HepG2 (cell line): ENCODE data around the gene AKAP6. TPM values are rescaled to one million over a fixed set of nuclear protein-coding genes. Genes with fewer than 3 reads are reported as not detected.

Experiments used
- ATAC-seq: fragments of 200-7000 bp; cut with Tn5 transposase; 3 replicates; pipeline ENCODE4 v1.9.1; 2020; ENCODE audit warnings: mild to moderate bottlenecking, moderate library complexity
- BruUV-seq: library from RNA; stranded (reverse); fragments of 400-500 nt; replicated peaks from 2 replicates; lab custom pipeline; 2021; lab: Mats Ljungman, UMichigan
- CTCF ChIA-PET: fragments of 300-600 bp; formaldehyde crosslinking; extraction: SDS; loops from one replicate; lab custom pipeline; 2021; ENCODE audit warnings: low total read pairs, inconsistent platforms, low intra/inter-chr PET ratio; lab: Yijun Ruan, JAX
- POLR2A ChIA-PET: fragments of 350-600 bp; sonication (Branson Sonifier 250); formaldehyde crosslinking; loops from one replicate; lab custom pipeline; 2020; ENCODE audit warnings: antibody characterized with exemption, inconsistent platforms; lab: Yijun Ruan, JAX
- DNase-seq: peaks from one replicate; pipeline ENCODE4 v3.0.0-alpha.2; 2015; ENCODE audit warnings: low spot score
- FAIRE-seq: peaks from 3 replicates; lab custom pipeline; 2011; peaks lifted over from hg19 to GRCh38; lab: Jason Lieb, UNC
- H2AFZ ChIP-seq: one replicate; pipeline ENCODE4 v1.6.1; 2011; ENCODE audit warnings: low read length, inconsistent platforms
- H3K27ac ChIP-seq: fragments of 300-600 bp; 3 replicates; pipeline ENCODE4 v1.8.0; 2011; ENCODE audit warnings: mixed run types, mild to moderate bottlenecking, mixed read lengths, low read length, inconsistent platforms; ENCODE audit not compliant: insufficient read depth; ENCODE audit errors: extremely low read length
- H3K27me3 ChIP-seq, 2 experiments: fragments of 200-600 bp in 1 of 2; 2 replicates in 1 of 2; 3 replicates in 1 of 2; pipeline versions ENCODE4 v1.6.0 to v1.8.0; 2011; ENCODE audit warnings: low read length in 2 of 2, mild to moderate bottlenecking in 2 of 2, moderate library complexity in 2 of 2, inconsistent platforms in 1 of 2; ENCODE audit not compliant: insufficient read depth in 2 of 2, control insufficient read depth in 1 of 2
- H3K36me3 ChIP-seq, 2 experiments: fragments of 200-600 bp in 1 of 2; replicated peaks in 1 of 2; 2 replicates in 1 of 2; 3 replicates in 1 of 2; pipeline versions ENCODE4 v1.5.1 to v1.8.0; 2011; ENCODE audit warnings: low read length in 2 of 2, inconsistent platforms in 1 of 2; ENCODE audit not compliant: insufficient read depth in 2 of 2, control insufficient read depth in 1 of 2
- H3K4me1 ChIP-seq: 2 replicates; pipeline ENCODE4 v1.5.1; 2012; ENCODE audit warnings: low read length, inconsistent platforms; ENCODE audit not compliant: insufficient read depth
- H3K4me2 ChIP-seq: 2 replicates; pipeline ENCODE4 v1.6.0; 2011; ENCODE audit warnings: low read depth, low read length, inconsistent platforms
- H3K4me3 ChIP-seq, 3 experiments: fragments of 200-600 bp in 1 of 3; sonication (generic), shearing (Covaris generic) in 1 of 3; replicated peaks in 1 of 3; 2 replicates each; pipeline ENCODE4 v1.5.1; 2011 to 2016; ENCODE audit warnings: low read length in 3 of 3, inconsistent platforms in 2 of 3, low read depth in 2 of 3, mild to moderate bottlenecking in 2 of 3, control low read depth in 1 of 3, mixed read lengths in 1 of 3; ENCODE audit not compliant: insufficient read depth in 1 of 3
- H3K79me2 ChIP-seq: one replicate; pipeline ENCODE4 v1.6.1; 2011; ENCODE audit warnings: low read length, inconsistent platforms; ENCODE audit not compliant: insufficient read depth
- H3K9ac ChIP-seq: 2 replicates; pipeline ENCODE4 v1.6.0; 2011; ENCODE audit warnings: mild to moderate bottlenecking, low read depth, low read length, inconsistent platforms; ENCODE audit not compliant: insufficient read depth
- H3K9me3 ChIP-seq: 2 replicates; pipeline ENCODE4 v1.5.1; 2012; ENCODE audit warnings: mild to moderate bottlenecking, low read length
- H4K20me1 ChIP-seq: 2 replicates; pipeline ENCODE4 v1.6.0; 2011; ENCODE audit warnings: inconsistent platforms, mild to moderate bottlenecking, low read length, moderate library complexity; ENCODE audit not compliant: insufficient read depth
- CREB1 ChIP-seq, 2 experiments: fragments of 450-650 bp in 1 of 2; IDR thresholded peaks; 2 replicates each; pipeline ENCODE4 v1.6.1; 2016 to 2017; ENCODE audit warnings: control low read depth in 1 of 2, mild to moderate bottlenecking in 1 of 2, missing compliant biosample characterization in 1 of 2, missing genetic modification characterization in 1 of 2
- IKZF4 ChIP-seq: sonication (generic); formaldehyde crosslinking; IDR thresholded peaks from 2 replicates; pipeline ENCODE4 v1.5.1; 2020; ENCODE audit warnings: borderline replicate concordance, mild to moderate bottlenecking, low read depth, missing genetic modification reagents; ENCODE audit errors: not compliant biosample characterization
- KDM2A ChIP-seq: sonication (generic); formaldehyde crosslinking; IDR thresholded peaks from 2 replicates; pipeline ENCODE4 v1.4.0; 2020; ENCODE audit warnings: low read depth, missing genetic modification reagents, borderline replicate concordance
- KLF13 ChIP-seq: sonication (generic); formaldehyde crosslinking; IDR thresholded peaks from 2 replicates; pipeline ENCODE4 v1.4.0; 2020; ENCODE audit warnings: mild to moderate bottlenecking, missing genetic modification reagents
- MAFF ChIP-seq: IDR thresholded peaks from 2 replicates; pipeline ENCODE4 v1.6.1; 2011; ENCODE audit warnings: low read depth, low read length, improper control_type of control experiment
- MTF1 ChIP-seq: sonication (generic); formaldehyde crosslinking; IDR thresholded peaks from 2 replicates; pipeline ENCODE4 v1.5.0; 2020; ENCODE audit warnings: missing genetic modification reagents
- MYNN ChIP-seq: sonication (generic); formaldehyde crosslinking; IDR thresholded peaks from 2 replicates; pipeline ENCODE4 v1.4.0; 2020; ENCODE audit warnings: mild to moderate bottlenecking, low read depth, missing genetic modification reagents
- NFKBIZ ChIP-seq: IDR thresholded peaks from 2 replicates; pipeline ENCODE4 v1.6.1; 2018; ENCODE audit warnings: missing genetic modification reagents, missing compliant biosample characterization
- POLR2AphosphoS5 ChIP-seq: IDR thresholded peaks from 2 replicates; pipeline ENCODE4 v1.6.1; 2012; ENCODE audit warnings: low read depth, low read length
- TP53 ChIP-seq: sonication (generic); formaldehyde crosslinking; conservative IDR thresholded peaks from 2 replicates; pipeline ENCODE4 v1.4.0; 2020; ENCODE audit warnings: missing genetic modification reagents
- ZKSCAN5 ChIP-seq: sonication (generic); formaldehyde crosslinking; IDR thresholded peaks from 2 replicates; pipeline ENCODE4 v1.5.1; 2020; ENCODE audit warnings: mild to moderate bottlenecking, missing genetic modification reagents
- ZNF841 ChIP-seq: sonication (generic); formaldehyde crosslinking; IDR thresholded peaks from 2 replicates; pipeline ENCODE4 v1.8.1; 2023; ENCODE audit warnings: missing genetic modification reagents, borderline replicate concordance
- ZSCAN29 ChIP-seq: sonication (generic); formaldehyde crosslinking; conservative IDR thresholded peaks from 2 replicates; pipeline ENCODE4 v1.4.0; 2020; ENCODE audit warnings: mild to moderate bottlenecking, missing genetic modification reagents
- WGBS: methylation state at CpG from one replicate; pipeline ENCODE4 v1.1.6; 2017; ENCODE audit warnings: low lambda C conversion rate; 5-methylcytosine and 5-hydroxymethylcytosine counted together
- in situ Hi-C: cut with HindIII; loops from 2 replicates; pipeline ENCODE4 v1.10.0; 2017; ENCODE audit warnings: low pct_unique_long_range_greater_than_20kb; ENCODE audit not compliant: extremely low pct_ligation_motif_present
- intact Hi-C: fragments of 100-400 bp; cut with micrococcal nuclease; formaldehyde crosslinking; loops from one replicate; pipeline ENCODE4 v1.10.0; 2022; ENCODE audit not compliant: unreplicated experiment
- polyA plus RNA-seq, 8 experiments: library from polyadenylated mRNA; depleted of rRNA in 3 of 8; stranded (reverse) in 7 of 8; unstranded in 1 of 8; fragments of >200 nt; fragmentation: Illumina TruSeq in 4 of 8; extraction: Trizol in 4 of 8; gene quantifications; 2 replicates each; pipeline versions ENCODE4 v1.2.1 to v1.2.3, GENCODE V29; 2011 to 2016; ENCODE audit warnings: low read depth in 4 of 8, missing spikeins in 1 of 8, mixed read lengths in 1 of 8; ENCODE audit not compliant: insufficient read depth in 1 of 8
- total RNA-seq, 5 experiments: library from RNA; depleted of rRNA; stranded (reverse); fragments of >200 nt; fragmentation: Illumina TruSeq; extraction: Trizol; gene quantifications; 2 replicates each; pipeline ENCODE4 v1.2.3, GENCODE V29; 2016; ENCODE audit warnings: low read depth in 1 of 5
- TF ChIP-seq, protein P1 (sequence below): IDR thresholded peaks from 2 replicates; pipeline ENCODE4 v1.6.1; 2016; ENCODE audit warnings: mild to moderate bottlenecking, missing biosample characterization, missing genetic modification reagents
- TF ChIP-seq, protein P2 (sequence below): sonication (generic); formaldehyde crosslinking; IDR thresholded peaks from 2 replicates; pipeline ENCODE4 v1.5.0; 2020; ENCODE audit warnings: mild to moderate bottlenecking, missing genetic modification reagents
- TF ChIP-seq, protein P3 (sequence below): sonication (generic); formaldehyde crosslinking; IDR thresholded peaks from 2 replicates; pipeline ENCODE4 v1.5.0; 2020; ENCODE audit warnings: missing genetic modification reagents
- TF ChIP-seq, protein P4 (sequence below): sonication (generic); formaldehyde crosslinking; IDR thresholded peaks from 2 replicates; pipeline ENCODE4 v1.4.0; 2020; ENCODE audit warnings: low read depth, missing genetic modification reagents

The AKAP6 gene
- total and polyA plus RNA-seq, 2 of the 13 experiments (the other 11 are each of a cell fraction or from before 2014, with no cell fraction given), result 1.4 TPM

DNA sequence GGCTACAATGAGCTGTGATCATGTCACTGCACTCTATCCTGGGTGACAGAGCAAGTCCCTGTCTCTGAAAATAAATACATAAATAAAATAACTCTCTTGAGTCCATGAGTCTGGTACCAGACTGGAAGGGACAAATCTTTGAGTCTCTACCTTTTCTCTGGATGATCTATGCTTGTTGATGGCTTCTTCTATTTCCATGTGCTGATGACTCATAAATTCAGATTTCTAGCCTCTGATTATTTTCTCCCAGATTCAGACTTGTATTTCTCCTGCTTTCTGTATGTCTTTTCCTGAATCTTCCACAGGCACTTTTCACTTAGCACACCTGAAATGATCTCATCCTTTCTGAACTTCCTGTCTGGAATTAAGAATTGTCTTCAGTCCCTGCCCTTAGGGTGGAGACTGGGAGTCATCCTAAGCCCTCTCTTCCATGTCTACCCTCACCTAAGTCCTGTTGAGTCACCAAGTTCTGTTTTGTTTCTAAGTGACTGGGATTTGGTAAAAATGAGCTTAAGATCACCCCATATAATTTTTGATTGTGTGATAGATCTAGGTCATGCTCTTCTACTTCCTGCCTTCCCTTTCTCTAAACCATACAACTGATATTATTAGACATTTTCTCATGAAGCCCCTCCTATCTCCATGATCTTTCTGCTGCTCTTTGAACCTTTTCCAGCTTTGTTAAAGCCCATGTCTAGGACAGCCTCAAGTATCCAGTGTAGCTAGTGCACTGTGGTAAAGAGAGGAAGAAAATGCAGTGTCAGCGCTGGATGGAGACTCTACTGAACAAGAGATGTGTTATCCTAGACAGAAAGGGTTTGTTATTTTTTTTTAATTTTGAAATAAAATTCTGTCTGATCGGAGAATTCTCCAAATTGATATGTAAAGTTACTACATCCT lies 13.1 kb downstream of the AKAP6 start:
- H2AFZ ChIP-seq, result no peak overlapping the region
- no peak for FAIRE-seq
- peaks cover 6% of the 10 kb centered on the region; the same call in 1 of the 2 replicates for H3K4me1 ChIP-seq
- ATAC-seq, result peak; percentile 42; the same call in 2 of the 3 replicates
- ChIA-PET CTCF (no interaction called here), POLR2A (no interaction called here)
- no TSS peak for BruUV-seq
- H3K4me2 ChIP-seq, result no peak overlapping the region
- DNase-seq, result no peak
- H3K4me3 ChIP-seq, result no peak overlapping the region
- H3K36me3 ChIP-seq, result no peaks in the 10 kb centered on the region
- in situ Hi-C loops, result no loop called here
- H3K9me3 ChIP-seq, result no peaks in the 10 kb centered on the region
- no peak overlapping the region for H3K9ac ChIP-seq
- intact Hi-C loops, result no loop called here
- WGBS, result 27% methylated on average over 2 of the region's 2 CpGs
- no peaks in the 10 kb centered on the region for H3K27me3 ChIP-seq
- no peaks in the 10 kb centered on the region for H3K79me2 ChIP-seq
- H4K20me1 ChIP-seq, result no peaks in the 10 kb centered on the region
- no peak overlapping the region for H3K27ac ChIP-seq
- peak; percentile 83 for TF ChIP-seq MAFF
- no peak for TF ChIP-seq NFKBIZ (CRISPR knock-in tag)
- no peak for TF ChIP-seq MYNN (CRISPR knock-in tag)
- TF ChIP-seq, protein P1, sequence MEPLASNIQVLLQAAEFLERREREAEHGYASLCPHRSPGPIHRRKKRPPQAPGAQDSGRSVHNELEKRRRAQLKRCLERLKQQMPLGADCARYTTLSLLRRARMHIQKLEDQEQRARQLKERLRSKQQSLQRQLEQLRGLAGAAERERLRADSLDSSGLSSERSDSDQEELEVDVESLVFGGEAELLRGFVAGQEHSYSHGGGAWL (CRISPR knock-in tag), result no peak
- TF ChIP-seq TP53, result no peak
- TF ChIP-seq, protein P2, sequence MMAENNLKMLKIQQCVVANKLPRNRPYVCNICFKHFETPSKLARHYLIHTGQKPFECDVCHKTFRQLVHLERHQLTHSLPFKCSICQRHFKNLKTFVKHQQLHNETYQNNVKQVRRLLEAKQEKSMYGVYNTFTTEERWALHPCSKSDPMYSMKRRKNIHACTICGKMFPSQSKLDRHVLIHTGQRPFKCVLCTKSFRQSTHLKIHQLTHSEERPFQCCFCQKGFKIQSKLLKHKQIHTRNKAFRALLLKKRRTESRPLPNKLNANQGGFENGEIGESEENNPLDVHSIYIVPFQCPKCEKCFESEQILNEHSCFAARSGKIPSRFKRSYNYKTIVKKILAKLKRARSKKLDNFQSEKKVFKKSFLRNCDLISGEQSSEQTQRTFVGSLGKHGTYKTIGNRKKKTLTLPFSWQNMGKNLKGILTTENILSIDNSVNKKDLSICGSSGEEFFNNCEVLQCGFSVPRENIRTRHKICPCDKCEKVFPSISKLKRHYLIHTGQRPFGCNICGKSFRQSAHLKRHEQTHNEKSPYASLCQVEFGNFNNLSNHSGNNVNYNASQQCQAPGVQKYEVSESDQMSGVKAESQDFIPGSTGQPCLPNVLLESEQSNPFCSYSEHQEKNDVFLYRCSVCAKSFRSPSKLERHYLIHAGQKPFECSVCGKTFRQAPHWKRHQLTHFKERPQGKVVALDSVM (CRISPR knock-in tag), result no peak
- TF ChIP-seq ZKSCAN5 (CRISPR knock-in tag), result no peak
- no peak for TF ChIP-seq MTF1 (CRISPR knock-in tag)
- TF ChIP-seq, protein P3, sequence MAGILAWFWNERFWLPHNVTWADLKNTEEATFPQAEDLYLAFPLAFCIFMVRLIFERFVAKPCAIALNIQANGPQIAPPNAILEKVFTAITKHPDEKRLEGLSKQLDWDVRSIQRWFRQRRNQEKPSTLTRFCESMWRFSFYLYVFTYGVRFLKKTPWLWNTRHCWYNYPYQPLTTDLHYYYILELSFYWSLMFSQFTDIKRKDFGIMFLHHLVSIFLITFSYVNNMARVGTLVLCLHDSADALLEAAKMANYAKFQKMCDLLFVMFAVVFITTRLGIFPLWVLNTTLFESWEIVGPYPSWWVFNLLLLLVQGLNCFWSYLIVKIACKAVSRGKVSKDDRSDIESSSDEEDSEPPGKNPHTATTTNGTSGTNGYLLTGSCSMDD (CRISPR knock-in tag), result no peak
- TF ChIP-seq KLF13, result no peak
- TF ChIP-seq CREB1 (IDR thresholded peaks at IDR 0.05), result peak; percentile 36; the same call in 1 of the 2 replicates
- no peak for TF ChIP-seq CREB1 (CRISPR knock-in tag; IDR thresholded peaks at IDR 0.05)
- TF ChIP-seq, protein P4, sequence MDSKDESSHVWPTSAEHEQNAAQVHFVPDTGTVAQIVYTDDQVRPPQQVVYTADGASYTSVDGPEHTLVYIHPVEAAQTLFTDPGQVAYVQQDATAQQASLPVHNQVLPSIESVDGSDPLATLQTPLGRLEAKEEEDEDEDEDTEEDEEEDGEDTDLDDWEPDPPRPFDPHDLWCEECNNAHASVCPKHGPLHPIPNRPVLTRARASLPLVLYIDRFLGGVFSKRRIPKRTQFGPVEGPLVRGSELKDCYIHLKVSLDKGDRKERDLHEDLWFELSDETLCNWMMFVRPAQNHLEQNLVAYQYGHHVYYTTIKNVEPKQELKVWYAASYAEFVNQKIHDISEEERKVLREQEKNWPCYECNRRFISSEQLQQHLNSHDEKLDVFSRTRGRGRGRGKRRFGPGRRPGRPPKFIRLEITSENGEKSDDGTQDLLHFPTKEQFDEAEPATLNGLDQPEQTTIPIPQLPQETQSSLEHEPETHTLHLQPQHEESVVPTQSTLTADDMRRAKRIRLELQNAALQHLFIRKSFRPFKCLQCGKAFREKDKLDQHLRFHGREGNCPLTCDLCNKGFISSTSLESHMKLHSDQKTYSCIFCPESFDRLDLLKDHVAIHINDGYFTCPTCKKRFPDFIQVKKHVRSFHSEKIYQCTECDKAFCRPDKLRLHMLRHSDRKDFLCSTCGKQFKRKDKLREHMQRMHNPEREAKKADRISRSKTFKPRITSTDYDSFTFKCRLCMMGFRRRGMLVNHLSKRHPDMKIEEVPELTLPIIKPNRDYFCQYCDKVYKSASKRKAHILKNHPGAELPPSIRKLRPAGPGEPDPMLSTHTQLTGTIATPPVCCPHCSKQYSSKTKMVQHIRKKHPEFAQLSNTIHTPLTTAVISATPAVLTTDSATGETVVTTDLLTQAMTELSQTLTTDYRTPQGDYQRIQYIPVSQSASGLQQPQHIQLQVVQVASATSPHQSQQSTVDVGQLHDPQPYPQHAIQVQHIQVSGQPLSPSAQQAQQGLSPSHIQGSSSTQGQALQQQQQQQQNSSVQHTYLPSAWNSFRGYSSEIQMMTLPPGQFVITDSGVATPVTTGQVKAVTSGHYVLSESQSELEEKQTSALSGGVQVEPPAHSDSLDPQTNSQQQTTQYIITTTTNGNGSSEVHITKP (CRISPR knock-in tag), result no peak
- TF ChIP-seq KDM2A (CRISPR knock-in tag), result no peak
- no peak for TF ChIP-seq ZNF841 (CRISPR knock-in tag)
- TF ChIP-seq POLR2AphosphoS5, result no peak
- TF ChIP-seq IKZF4 (CRISPR knock-in tag), result no peak
- TF ChIP-seq ZSCAN29 (CRISPR knock-in tag), result no peak
